GM13977 (cell line): ENCODE measurements around the gene CNTF.

Source experiments
- DNase-seq: peaks from one replicate; pipeline ENCODE4 v3.0.0; 2012; ENCODE audit warnings: low spot score
- in situ Hi-C: fragments of 300-500 bp; cut with MboI; formaldehyde crosslinking; loops from one replicate; pipeline ENCODE4 v1.12.0; 2022; ENCODE audit warnings: low sequenced_read_pairs, low pct_unique_long_range_greater_than_20kb, mixed read lengths, inconsistent platforms; ENCODE audit not compliant: unreplicated experiment
- TF ChIP-seq, protein P1 (sequence below): IDR thresholded peaks from 2 replicates; pipeline ENCODE4 v1.5.1; 2012; ENCODE audit warnings: mild to moderate bottlenecking, control low read depth; ENCODE audit not compliant: insufficient read depth; ENCODE audit errors: extremely low read depth, missing control alignments

The CNTF gene

DNA sequence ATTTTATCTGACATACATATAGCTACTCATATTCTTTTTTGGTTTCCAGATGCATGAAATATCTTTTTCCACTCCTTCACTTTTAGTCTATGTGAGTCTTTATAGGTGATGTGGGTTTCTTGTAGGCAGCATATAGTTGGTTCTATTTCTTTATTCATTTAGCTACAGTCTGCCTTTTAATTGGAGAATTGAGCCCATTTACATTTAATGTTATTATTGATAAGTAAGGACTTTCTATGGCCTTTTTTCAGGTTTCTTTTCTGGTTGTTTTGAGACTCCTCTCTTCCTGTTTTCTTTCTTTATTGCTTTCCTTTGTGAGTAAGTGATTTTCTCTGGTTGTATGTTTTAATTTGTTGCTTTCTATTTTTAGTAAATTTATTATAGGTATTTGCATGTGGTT lies 27.2 kb downstream of the CNTF start:
- TF ChIP-seq, protein P1, sequence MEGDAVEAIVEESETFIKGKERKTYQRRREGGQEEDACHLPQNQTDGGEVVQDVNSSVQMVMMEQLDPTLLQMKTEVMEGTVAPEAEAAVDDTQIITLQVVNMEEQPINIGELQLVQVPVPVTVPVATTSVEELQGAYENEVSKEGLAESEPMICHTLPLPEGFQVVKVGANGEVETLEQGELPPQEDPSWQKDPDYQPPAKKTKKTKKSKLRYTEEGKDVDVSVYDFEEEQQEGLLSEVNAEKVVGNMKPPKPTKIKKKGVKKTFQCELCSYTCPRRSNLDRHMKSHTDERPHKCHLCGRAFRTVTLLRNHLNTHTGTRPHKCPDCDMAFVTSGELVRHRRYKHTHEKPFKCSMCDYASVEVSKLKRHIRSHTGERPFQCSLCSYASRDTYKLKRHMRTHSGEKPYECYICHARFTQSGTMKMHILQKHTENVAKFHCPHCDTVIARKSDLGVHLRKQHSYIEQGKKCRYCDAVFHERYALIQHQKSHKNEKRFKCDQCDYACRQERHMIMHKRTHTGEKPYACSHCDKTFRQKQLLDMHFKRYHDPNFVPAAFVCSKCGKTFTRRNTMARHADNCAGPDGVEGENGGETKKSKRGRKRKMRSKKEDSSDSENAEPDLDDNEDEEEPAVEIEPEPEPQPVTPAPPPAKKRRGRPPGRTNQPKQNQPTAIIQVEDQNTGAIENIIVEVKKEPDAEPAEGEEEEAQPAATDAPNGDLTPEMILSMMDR, result no peak
- in situ Hi-C loops, result loop anchor here (25.0 kb wide), 1 partner anchor 488 kb away; the partner anchor contains the start of gene FAM111A

DNA sequence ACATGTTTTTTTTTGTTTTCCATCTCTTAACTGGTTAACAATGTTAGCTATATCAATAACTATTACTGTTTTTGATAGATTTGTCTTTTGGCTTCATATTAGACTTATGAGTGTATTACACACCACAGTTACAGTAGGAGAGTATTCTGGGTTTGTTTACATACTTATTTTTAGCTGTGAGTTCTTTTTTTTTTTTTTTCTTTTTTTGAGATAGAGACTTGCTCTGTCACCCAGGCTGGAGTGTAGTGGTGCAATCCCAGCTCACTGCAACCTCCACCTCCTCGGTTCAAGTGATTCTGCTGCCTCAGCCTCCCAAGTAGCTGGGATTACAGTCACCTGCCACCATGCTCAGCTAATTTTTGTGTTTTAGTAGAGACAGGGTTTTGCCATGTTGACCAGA lies 28.0 kb downstream of the CNTF start:
- TF ChIP-seq, protein P1, result no peak
- DNase-seq, result no peak
- in situ Hi-C loops, result loop anchor here (25.0 kb wide), 1 partner anchor 487 kb away; the partner anchor contains the start of gene FAM111A

More for the DNA sequence above, 27.2 kb downstream of the CNTF start:
- DNase-seq, result no peak

DNA sequence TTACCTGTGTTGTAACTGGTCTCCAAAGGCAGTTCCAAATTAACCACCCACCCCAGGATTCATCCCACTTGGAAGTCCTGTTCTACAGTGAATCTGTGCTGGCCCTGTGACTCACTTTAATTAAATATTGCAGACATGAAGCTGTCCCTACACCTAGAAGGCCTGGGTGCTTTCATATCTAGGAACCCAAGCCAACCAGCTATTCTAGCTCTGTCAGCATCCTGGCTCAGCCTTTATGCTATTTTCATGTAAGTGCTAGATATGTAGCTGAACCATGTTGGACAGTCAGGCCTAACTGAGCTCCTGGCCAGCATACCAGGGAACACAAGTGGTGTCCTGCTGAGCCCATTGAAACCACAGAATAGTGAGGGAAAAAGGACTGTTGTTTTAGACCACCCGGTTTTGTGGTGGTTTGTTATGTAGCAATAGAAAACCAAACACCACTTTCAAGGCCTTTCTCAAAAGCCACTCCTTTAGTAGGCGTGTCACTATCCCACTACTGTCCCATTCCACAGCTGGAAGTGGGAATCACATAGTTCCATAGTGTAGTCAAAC lies 30.3 kb downstream of the CNTF start:
- no peak for DNase-seq
- TF ChIP-seq, protein P1, result no peak
- in situ Hi-C loops, result loop anchor here (25.0 kb wide), 1 partner anchor 484 kb away; the partner anchor contains the start of gene FAM111A

DNA sequence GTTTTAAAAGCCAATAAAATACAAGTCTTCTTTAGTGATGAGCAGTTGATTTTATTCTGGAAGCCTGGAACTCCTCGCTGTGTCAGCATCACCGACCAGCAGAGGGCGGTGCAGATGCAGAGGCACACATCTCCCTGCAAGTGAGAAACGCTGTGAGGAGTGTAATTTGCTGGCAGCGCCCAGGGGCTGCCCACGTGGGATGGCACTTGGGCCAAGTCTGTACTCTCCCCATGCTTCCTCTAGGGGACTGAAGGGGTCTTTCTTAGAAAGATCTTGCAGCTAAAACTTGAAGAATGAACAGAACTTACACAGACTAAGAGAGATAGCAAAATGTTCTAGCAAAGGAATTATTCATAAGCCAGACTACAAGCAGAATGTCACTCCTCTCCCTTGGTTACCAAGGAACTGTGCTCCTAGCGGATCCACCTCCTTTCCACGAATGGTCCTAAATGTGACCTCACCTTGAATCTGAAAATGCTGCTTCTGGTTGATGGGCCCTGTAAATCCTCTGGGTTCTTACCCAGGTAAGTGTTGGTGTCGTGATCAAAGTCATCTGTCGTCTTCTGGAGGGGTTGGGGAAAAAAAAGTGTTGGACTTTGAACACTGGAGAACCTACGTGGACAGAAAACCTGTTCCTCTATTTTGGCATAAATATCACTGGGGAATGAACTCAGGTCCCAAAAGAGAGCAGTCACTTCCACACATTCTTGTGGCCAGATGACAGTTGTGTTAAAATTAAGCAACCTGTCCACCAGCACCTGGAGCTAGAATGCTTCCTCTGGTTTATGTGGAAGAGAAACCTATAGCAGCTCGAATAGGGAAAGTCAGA lies 31.8 kb downstream of the CNTF start:
- TF ChIP-seq, protein P1, result peak; percentile 96
- DNase-seq, result peak; percentile 59
- in situ Hi-C loops, result loop anchor here (25.0 kb wide), 1 partner anchor 483 kb away; the partner anchor contains the start of gene FAM111A

DNA sequence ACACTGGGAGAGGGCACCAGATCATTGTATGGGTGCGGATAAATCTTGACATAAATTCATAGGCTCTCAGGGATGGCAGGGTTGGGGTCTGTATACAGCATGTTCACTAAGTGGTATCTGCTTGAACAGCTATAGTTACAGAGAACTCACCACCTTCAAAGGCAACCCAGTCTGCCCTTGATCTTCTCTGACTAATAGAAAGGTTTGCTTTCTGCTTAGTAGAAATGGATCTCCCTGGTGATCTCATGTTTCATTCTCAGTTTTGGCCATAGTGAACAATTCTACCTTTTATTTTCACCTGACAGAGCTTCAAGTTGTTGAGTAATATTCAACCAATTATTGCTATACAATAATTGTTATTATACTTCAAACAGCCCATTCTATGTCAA lies 32.4 kb downstream of the CNTF start:
- DNase-seq, result peak; percentile 31
- in situ Hi-C loops, result loop anchor here (25.0 kb wide), 1 partner anchor 482 kb away; the partner anchor contains the start of gene FAM111A
- TF ChIP-seq, protein P1, result no peak

DNA sequence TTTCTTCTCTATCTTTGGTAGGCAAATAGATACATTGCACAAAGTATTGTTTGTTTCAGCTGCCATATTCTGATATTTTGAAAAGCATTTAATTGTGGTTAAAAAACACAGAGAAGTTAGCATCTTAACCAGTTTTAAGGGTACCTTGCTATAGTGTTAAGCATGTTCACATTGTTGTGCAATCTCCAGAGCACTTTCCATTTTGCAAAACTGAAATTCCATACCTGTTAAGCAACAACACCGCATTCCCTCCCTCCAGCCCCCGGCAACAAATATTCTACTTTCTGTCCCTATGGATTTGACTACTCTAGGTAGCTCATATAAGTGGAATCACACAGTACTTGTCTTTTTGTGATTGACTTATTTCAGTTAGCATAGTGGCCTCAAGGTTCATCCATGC lies 33.9 kb downstream of the CNTF start:
- TF ChIP-seq, protein P1, result no peak
- in situ Hi-C loops, result loop anchor here (25.0 kb wide), 1 partner anchor 481 kb away; the partner anchor contains the start of gene FAM111A
- DNase-seq, result no peak
